Activated CD8-positive, alpha-beta memory T cell treated with anti-CD3 and anti-CD28 coated beads, Interleukin-2, amount 50 U/mL, for 24 hours (primary cell): ENCODE results near the gene AXL.
A peak's percentile ranks its signal among the peaks of the same experiment; 100 is the strongest.

Source experiments
- DNase-seq: peaks from one replicate; pipeline ENCODE4 v3.0.0-alpha.2; 2020; ENCODE audit errors: extremely low read depth

AXL gene

GRCh38 chr19:41235480-41235879 is 16.5 kb downstream of the AXL start:
- DNase-seq: no peak

GRCh38 chr19:41238244-41238643 is 19.2 kb downstream of the AXL start:
- no peak for DNase-seq

GRCh38 chr19:41239363-41239762 is 20.3 kb downstream of the AXL start:
- DNase-seq: no peak

- no peak for DNase-seq
Observed at GRCh38 chr19:41239961-41240574, 21.0 kb downstream of the AXL start.

- DNase-seq: no peak
Observed at GRCh38 chr19:41241859-41242258, 22.8 kb downstream of the AXL start.

- no peak for DNase-seq
Observed at GRCh38 chr19:41244117-41244516, 25.1 kb downstream of the AXL start.

- no peak for DNase-seq
Observed at GRCh38 chr19:41245843-41246242, 26.8 kb downstream of the AXL start.

DNA sequence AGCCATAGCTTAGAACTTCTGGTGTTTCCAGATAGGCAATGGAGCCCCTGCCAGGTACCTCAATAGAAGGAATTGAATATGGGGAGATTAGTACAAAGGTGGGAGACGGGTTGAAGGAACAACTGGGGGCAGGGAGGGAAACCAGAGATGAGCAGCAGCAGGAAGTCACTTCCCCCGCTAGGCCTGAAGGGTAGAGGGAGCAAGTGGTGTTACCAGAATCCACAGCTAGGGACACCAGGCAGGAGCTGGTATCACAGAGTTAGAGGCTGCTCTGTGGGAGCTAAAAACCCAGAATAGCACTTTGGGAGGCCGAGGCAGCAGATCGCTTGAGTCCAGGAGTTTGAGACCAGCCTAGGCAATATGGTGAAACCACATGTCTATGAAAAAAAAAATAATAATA is 29.9 kb downstream of the AXL start:
- DNase-seq: no peak

DNA sequence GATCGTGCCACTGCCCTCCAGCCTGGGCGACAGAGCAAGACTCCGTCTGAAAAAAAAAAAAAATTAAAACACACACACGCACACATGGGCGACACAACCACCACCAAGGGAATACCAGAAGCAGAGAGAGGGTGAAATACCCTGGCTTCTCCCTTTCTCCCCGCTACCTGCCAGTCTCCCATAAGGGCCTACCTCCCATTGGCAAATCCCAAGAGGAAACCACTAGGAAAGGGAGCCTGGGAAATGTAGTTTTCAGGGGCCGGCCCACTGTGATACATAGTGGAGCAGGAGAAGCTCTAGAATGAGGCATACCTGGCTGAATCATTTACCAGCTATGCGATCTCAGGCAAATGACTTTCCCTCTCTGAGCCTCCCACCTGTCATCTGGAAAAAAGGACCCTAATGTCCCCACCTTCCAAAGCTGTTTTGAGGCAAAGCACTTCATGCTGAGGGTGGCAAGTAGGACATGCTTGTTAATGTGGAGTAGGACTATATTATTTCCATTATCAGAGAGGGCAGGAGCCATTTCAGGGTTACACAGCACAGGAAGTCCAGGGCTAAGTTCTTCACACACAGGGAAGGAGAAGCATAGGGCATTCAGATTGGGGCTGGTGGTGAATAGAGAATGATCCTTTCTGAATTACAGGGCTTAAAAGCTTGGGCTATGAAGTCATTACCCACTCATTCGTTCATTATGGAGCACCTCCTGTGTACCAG is 30.8 kb downstream of the AXL start:
- DNase-seq: no peak

DNA sequence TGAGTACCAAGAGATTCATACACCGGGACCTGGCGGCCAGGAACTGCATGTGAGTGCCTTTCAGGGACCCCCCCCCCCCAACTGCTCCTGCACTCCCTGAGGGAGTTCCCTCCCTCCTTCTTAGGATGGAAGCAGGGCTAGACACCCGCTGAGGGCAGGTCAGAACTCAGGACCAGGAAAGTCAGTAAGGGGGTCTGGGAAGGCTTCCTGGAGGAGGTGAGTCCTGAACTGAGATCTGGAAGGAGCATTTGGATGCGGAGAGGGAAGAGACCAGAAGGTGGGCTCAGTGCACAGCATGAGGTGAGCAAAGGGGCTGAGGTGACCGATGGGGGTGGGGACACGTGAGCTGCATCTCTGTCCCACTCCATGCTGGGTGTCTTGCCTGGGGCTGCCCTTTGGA is 34.6 kb downstream of the AXL start:
- no peak for DNase-seq

GRCh38 chr19:41255171-41255570 is 36.1 kb downstream of the AXL start:
- DNase-seq: no peak

- no peak for DNase-seq
Observed at GRCh38 chr19:41261474-41262190, 42.6 kb downstream of the AXL start.

GRCh38 chr19:41263042-41263849 is 44.2 kb downstream of the AXL start:
- DNase-seq: peak; percentile 72

DNA sequence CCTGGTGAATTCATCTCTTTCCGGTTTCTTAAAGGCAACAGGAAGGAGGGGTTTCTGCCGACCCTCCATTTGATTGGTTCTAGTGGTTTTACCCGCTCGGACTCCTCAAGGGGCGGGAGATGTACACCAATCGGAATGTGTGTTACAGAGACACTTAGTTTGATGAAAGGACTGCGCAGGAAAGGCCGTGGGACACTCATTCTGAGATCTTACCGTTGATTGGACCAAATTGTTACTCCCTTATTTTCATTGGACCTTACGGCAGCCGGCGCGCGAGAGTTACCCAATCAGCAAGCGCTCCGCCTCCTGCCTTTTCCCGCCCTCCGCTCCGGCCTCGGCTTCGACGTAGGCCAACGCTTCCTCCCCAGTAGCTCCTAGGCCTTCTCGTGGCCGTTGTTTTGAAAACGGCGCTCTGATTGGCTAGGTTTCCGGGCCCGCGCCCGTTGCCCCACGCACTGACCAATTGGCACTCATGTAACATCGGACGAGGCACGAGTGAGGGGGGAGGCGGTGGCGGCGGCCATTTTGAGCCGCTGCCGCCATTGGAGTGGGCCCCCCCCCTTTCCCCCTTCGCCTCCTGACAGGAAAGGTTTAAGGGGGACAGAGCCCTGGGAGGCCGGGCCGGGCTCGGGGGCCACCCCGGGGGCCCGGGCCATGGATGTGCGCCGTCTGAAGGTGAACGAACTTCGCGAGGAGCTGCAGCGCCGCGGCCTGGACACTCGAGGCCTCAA is 45.0 kb downstream of the AXL start, which contains the start of gene HNRNPUL1:
HNRNPUL1 (plus strand) TSS at position 523 of the 731 bp plus-strand sequence; CDS start at position 655, 132 bp downstream.
- peak; percentile 97 for DNase-seq

- DNase-seq: peak; percentile 20
Observed at GRCh38 chr19:41264581-41265394, 45.8 kb downstream of the AXL start.

GRCh38 chr19:41265395-41266153 is 46.6 kb downstream of the AXL start:
- DNase-seq: no peak

DNA sequence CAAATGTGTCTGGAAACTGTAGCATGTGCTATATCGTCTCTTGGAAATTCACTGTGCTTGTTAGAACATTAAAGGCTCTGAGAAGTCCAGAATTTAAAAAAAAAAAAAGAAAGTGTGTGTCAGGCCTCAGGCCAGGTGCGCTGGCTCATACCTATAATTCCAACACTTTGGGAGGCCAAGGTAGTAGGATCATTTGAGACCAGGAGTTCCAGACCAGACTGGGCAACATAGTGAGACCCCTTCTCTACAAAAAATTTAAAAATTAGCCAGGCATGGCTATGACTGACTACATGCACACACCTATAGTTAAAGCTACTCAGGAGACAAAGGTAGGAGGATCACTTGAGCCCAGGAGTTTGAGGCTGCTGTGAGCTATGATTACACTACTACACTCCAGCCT is 50.0 kb downstream of the AXL start:
- DNase-seq: no peak

- DNase-seq: no peak
Observed at GRCh38 chr19:41269571-41269970, 50.5 kb downstream of the AXL start.

DNA sequence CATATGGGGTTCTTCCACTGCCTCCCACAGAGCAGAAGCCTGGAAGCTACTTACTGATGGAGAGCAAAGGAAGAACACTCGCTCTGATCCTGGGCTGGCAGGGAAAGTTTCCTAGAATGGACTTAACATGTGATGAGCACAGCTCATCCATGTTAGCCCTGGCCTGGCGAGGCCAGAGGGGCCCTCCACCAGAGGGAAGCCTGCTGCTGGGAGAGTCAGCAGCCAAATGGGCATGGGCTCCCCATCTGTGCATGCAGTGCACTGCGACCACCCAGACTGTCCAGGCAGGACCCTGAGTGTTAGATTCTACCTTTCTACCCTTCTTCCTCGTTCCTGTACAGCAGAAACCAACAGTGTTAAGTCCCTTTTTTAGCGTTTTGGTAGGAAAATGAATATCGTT is 54.1 kb downstream of the AXL start:
- DNase-seq: no peak

DNA sequence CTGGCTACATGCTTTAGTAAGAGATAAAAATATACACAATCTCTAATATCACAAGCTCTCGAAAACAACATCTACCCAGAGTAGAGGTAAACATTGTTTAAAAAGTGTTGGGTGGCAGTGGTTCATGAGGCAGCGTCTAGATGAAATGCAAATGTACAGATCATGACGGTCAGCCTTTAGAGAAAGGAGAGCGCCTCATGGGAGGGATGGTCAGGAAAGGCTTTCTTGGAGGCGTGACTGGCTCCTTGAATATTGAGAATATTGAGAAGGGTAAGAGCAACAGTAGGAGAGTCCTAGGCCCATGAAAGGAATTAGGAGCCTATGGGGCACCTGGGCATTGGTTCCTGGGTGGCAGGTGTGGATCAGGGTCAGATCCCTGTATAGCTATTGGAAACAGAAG is 55.8 kb downstream of the AXL start:
- DNase-seq: no peak
